H9 (cell line): ENCODE data around the gene JMJD1C. TPM values are rescaled to one million over a fixed set of nuclear protein-coding genes. Genes with fewer than 3 reads are reported as not detected.

Experiments
- DNase-seq: peaks from one replicate; pipeline ENCODE4 v3.0.0-alpha.2; 2017
- H2AFZ ChIP-seq: one replicate; pipeline ENCODE4 v1.6.1; 2013; ENCODE audit warnings: mild to moderate bottlenecking, low read length, control low read depth, moderate library complexity
- H2AK5ac ChIP-seq: 2 replicates; pipeline ENCODE4 v1.6.1; 2013; ENCODE audit warnings: low read length, control low read depth, mixed read lengths; ENCODE audit not compliant: insufficient read length
- H2BK120ac ChIP-seq: one replicate; pipeline ENCODE4 v1.6.1; 2013; ENCODE audit warnings: low read depth, mild to moderate bottlenecking, low read length, control low read depth, inconsistent platforms; ENCODE audit not compliant: poor library complexity, severe bottlenecking
- H2BK12ac ChIP-seq: 2 replicates; pipeline ENCODE4 v1.6.1; 2013; ENCODE audit warnings: low read length, control low read depth, mixed read lengths, low read depth; ENCODE audit not compliant: insufficient read length
- H2BK15ac ChIP-seq: 2 replicates; pipeline ENCODE4 v1.6.1; 2013; ENCODE audit warnings: low read depth, low read length, control low read depth
- H2BK20ac ChIP-seq: one replicate; pipeline ENCODE4 v1.6.1; 2013; ENCODE audit warnings: low read depth, mild to moderate bottlenecking, low read length, control low read depth, inconsistent platforms; ENCODE audit not compliant: poor library complexity, severe bottlenecking
- H2BK5ac ChIP-seq: 2 replicates; pipeline ENCODE4 v1.6.1; 2013; ENCODE audit warnings: low read length, control low read depth, mixed read lengths; ENCODE audit not compliant: insufficient read length
- H3K14ac ChIP-seq: 2 replicates; pipeline ENCODE4 v1.6.1; 2013; ENCODE audit warnings: low read length, control low read depth; ENCODE audit not compliant: insufficient read depth
- H3K18ac ChIP-seq: 2 replicates; pipeline ENCODE4 v1.6.1; 2013; ENCODE audit warnings: low read depth, mild to moderate bottlenecking, mixed read lengths, low read length, control low read depth; ENCODE audit not compliant: insufficient read length
- H3K23ac ChIP-seq: 2 replicates; pipeline ENCODE4 v1.6.1; 2013; ENCODE audit warnings: low read length, control low read depth, mixed read lengths, low read depth; ENCODE audit not compliant: insufficient read length
- H3K23me2 ChIP-seq: 2 replicates; pipeline ENCODE4 v1.6.1; 2013; ENCODE audit warnings: low read depth, mild to moderate bottlenecking, mixed read lengths, low read length, control low read depth; ENCODE audit not compliant: insufficient read length, poor library complexity, severe bottlenecking
- H3K27ac ChIP-seq: 2 replicates; pipeline ENCODE4 v1.5.1; 2013; ENCODE audit warnings: low read length, control low read depth, mixed read lengths, low read depth; ENCODE audit not compliant: insufficient read length
- H3K27me3 ChIP-seq: 2 replicates; pipeline ENCODE4 v1.6.1; 2013; ENCODE audit warnings: low read length, control low read depth, inconsistent platforms; ENCODE audit not compliant: insufficient read depth
- H3K4ac ChIP-seq: 2 replicates; pipeline ENCODE4 v1.6.1; 2013; ENCODE audit warnings: low read depth, mild to moderate bottlenecking, control low read depth, inconsistent platforms, low read length, moderate library complexity
- H3K4me1 ChIP-seq: 2 replicates; pipeline ENCODE4 v1.6.1; 2013; ENCODE audit warnings: low read length, control low read depth, inconsistent platforms; ENCODE audit not compliant: insufficient read depth
- H3K4me2 ChIP-seq: 2 replicates; pipeline ENCODE4 v1.6.1; 2013; ENCODE audit warnings: low read length, control low read depth, mixed read lengths; ENCODE audit not compliant: insufficient read length, insufficient read depth
- H3K56ac ChIP-seq: 2 replicates; pipeline ENCODE4 v1.6.1; 2013; ENCODE audit warnings: low read depth, mild to moderate bottlenecking, mixed read lengths, low read length, control low read depth; ENCODE audit not compliant: insufficient read length
- H3K79me1 ChIP-seq: 2 replicates; pipeline ENCODE4 v1.6.1; 2013; ENCODE audit warnings: low read depth, mild to moderate bottlenecking, moderate library complexity, low read length, control low read depth, inconsistent platforms; ENCODE audit not compliant: insufficient read depth, poor library complexity, severe bottlenecking
- H3K79me2 ChIP-seq: 2 replicates; pipeline ENCODE4 v1.6.1; 2013; ENCODE audit warnings: low read length, control low read depth, inconsistent platforms; ENCODE audit not compliant: insufficient read depth
- H3K9ac ChIP-seq: 2 replicates; pipeline ENCODE4 v1.6.1; 2013; ENCODE audit warnings: low read length, control low read depth, mixed read lengths; ENCODE audit not compliant: insufficient read length; ENCODE audit errors: extremely low read depth
- H3K9me3 ChIP-seq: one replicate; pipeline ENCODE4 v1.6.1; 2013; ENCODE audit warnings: low read depth, low read length, inconsistent platforms; ENCODE audit not compliant: control insufficient read depth
- H3T11ph ChIP-seq: one replicate; pipeline ENCODE4 v1.6.1; 2013; ENCODE audit warnings: mild to moderate bottlenecking, low read length, control low read depth, inconsistent platforms
- H4K20me1 ChIP-seq: one replicate; pipeline ENCODE4 v1.6.1; 2013; ENCODE audit not compliant: control insufficient read depth, insufficient read length, insufficient read depth
- H4K5ac ChIP-seq: 2 replicates; pipeline ENCODE4 v1.6.1; 2013; ENCODE audit warnings: low read depth, mild to moderate bottlenecking, mixed read lengths, low read length, control low read depth; ENCODE audit not compliant: insufficient read length
- H4K8ac ChIP-seq: replicated peaks from 2 replicates; pipeline ENCODE4 v1.6.1; 2013; ENCODE audit warnings: low read length, control low read depth, mixed read lengths, low read depth; ENCODE audit not compliant: insufficient read length
- H4K91ac ChIP-seq: 2 replicates; pipeline ENCODE4 v1.6.1; 2013; ENCODE audit warnings: low read depth, mild to moderate bottlenecking, moderate library complexity, mixed read lengths, low read length, control low read depth; ENCODE audit not compliant: insufficient read length
- H3K27ac Mint-ChIP-seq, 3 experiments: 2 replicates in 2 of 3; 3 replicates in 1 of 3; pipeline ENCODE4 v1.8.0; 2020 to 2021; ENCODE audit warnings: mixed read lengths in 3 of 3, mild to moderate bottlenecking in 1 of 3, moderate library complexity in 1 of 3
- H3K27me3 Mint-ChIP-seq: 2 replicates; pipeline ENCODE4 v1.8.0; 2021; ENCODE audit warnings: low read depth, mild to moderate bottlenecking, moderate library complexity, mixed read lengths
- H3K36me3 Mint-ChIP-seq, 3 experiments: 2 replicates in 2 of 3; 3 replicates in 1 of 3; pipeline ENCODE4 v1.8.0; 2020 to 2021; ENCODE audit warnings: low read depth in 3 of 3, mixed read lengths in 3 of 3; ENCODE audit not compliant: insufficient read depth in 1 of 3
- H3K4me1 Mint-ChIP-seq, 2 experiments: 2 replicates each; pipeline ENCODE4 v1.8.0; 2020; ENCODE audit warnings: mixed read lengths in 2 of 2
- H3K4me3 Mint-ChIP-seq, 2 experiments: 2 replicates in 1 of 2; 3 replicates in 1 of 2; pipeline ENCODE4 v1.8.0; 2020 to 2021; ENCODE audit warnings: mild to moderate bottlenecking in 2 of 2, mixed read lengths in 2 of 2, moderate library complexity in 1 of 2
- H3K9me3 Mint-ChIP-seq, 2 experiments: 2 replicates in 1 of 2; 3 replicates in 1 of 2; pipeline ENCODE4 v1.8.0; 2020; ENCODE audit warnings: mild to moderate bottlenecking in 2 of 2, mixed read lengths in 2 of 2, moderate library complexity in 1 of 2
- WGBS: extraction: QIAGEN DNeasy Blood & Tissue Kit; methylation state at CpG from one replicate; pipeline ENCODE4 v1.1.7; 2013; ENCODE audit warnings: missing lambda C conversion rate, low lambda C conversion rate, mixed read lengths; ENCODE audit not compliant: insufficient read length; ENCODE audit errors: extremely low coverage; 5-methylcytosine and 5-hydroxymethylcytosine counted together
- total RNA-seq: library from RNA; stranded (reverse); gene quantifications from 2 replicates; pipeline ENCODE4 v1.2.1, GENCODE V29; 2021
- TF ChIP-seq, protein P1 (sequence below): fragments of 200-600 bp; sonication (generic); conservative IDR thresholded peaks from 3 replicates; pipeline ENCODE4 v1.8.0; 2021; ENCODE audit warnings: antibody characterized with exemption, mild to moderate bottlenecking

Gene JMJD1C
- total RNA-seq, 1 experiment from 2014 or later, result 200 TPM

DNA sequence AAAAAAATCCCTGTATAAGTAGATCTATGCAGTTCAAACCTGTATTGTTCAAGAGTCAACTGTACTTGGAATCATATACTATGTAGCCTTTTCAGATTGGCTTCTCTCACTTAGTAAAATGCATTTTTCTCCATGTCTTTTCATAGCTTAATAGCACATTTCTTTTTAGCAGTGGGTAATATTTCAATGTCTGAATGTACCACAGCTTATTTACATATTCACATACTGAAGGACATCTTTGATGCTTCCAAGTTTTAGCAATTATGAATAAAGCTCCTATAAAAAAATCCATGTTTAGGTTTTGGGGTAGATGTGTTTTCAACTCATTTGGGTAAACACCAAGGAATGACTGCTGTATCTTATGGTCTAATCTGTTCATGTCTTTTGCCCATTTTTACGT, 177.6 kb downstream of the JMJD1C start:
- H3K36me3 Mint-ChIP-seq, result no peaks in the 10 kb centered on the region
- Histone ChIP-seq H4K5ac (no peak overlapping the region), H2BK5ac (no peak overlapping the region), H3K23me2 (no peaks in the 10 kb centered on the region), H3K79me2 (no peaks in the 10 kb centered on the region; the same call in 1 of the 2 replicates), H3K4me1 (peaks cover 2% of the 10 kb centered on the region; the same call in 1 of the 2 replicates), H3K9ac (no peak overlapping the region), H3T11ph (no peak overlapping the region), H3K4ac (no peak overlapping the region), H2AK5ac (no peak overlapping the region), H3K4me2 (no peak overlapping the region), H4K8ac (no peak overlapping the region), H2BK120ac (no peak overlapping the region), H4K91ac (no peak overlapping the region), H2BK12ac (no peak overlapping the region), H3K27me3 (no peaks in the 10 kb centered on the region), H3K18ac (no peak overlapping the region), H2BK15ac (no peak overlapping the region), H3K79me1 (no peaks in the 10 kb centered on the region), H3K23ac (no peak overlapping the region), H3K56ac (no peak overlapping the region), H2AFZ (no peak overlapping the region), H2BK20ac (no peak overlapping the region), H3K27ac (no peak overlapping the region), H3K9me3 (no peaks in the 10 kb centered on the region), H4K20me1 (no peaks in the 10 kb centered on the region), H3K14ac (no peak overlapping the region)
- no peak for DNase-seq
- WGBS, result no CpG with 5 or more reads among the region's 1 CpG
- TF ChIP-seq, protein P1, sequence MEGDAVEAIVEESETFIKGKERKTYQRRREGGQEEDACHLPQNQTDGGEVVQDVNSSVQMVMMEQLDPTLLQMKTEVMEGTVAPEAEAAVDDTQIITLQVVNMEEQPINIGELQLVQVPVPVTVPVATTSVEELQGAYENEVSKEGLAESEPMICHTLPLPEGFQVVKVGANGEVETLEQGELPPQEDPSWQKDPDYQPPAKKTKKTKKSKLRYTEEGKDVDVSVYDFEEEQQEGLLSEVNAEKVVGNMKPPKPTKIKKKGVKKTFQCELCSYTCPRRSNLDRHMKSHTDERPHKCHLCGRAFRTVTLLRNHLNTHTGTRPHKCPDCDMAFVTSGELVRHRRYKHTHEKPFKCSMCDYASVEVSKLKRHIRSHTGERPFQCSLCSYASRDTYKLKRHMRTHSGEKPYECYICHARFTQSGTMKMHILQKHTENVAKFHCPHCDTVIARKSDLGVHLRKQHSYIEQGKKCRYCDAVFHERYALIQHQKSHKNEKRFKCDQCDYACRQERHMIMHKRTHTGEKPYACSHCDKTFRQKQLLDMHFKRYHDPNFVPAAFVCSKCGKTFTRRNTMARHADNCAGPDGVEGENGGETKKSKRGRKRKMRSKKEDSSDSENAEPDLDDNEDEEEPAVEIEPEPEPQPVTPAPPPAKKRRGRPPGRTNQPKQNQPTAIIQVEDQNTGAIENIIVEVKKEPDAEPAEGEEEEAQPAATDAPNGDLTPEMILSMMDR, result no peak
- no peaks in the 10 kb centered on the region; the same call in 1 of the 2 replicates for H3K27me3 Mint-ChIP-seq
- no peak overlapping the region for H3K27ac Mint-ChIP-seq
- peaks cover 29 to 36% of the 10 kb centered on the region in 2 experiments for H3K4me1 Mint-ChIP-seq
- no peak overlapping the region for H3K4me3 Mint-ChIP-seq
- no peaks in the 10 kb centered on the region for H3K9me3 Mint-ChIP-seq
